DMS114 treated with DMSO at 0.1 percent for 48 hours (cell line): ENCODE data around the gene JPT2.

Source experiments
- DNase-seq: peaks from one replicate; lab custom pipeline; 2025; ENCODE audit not compliant: unreplicated experiment; lab: John Stamatoyannopoulos, UW

The JPT2 gene

DNA sequence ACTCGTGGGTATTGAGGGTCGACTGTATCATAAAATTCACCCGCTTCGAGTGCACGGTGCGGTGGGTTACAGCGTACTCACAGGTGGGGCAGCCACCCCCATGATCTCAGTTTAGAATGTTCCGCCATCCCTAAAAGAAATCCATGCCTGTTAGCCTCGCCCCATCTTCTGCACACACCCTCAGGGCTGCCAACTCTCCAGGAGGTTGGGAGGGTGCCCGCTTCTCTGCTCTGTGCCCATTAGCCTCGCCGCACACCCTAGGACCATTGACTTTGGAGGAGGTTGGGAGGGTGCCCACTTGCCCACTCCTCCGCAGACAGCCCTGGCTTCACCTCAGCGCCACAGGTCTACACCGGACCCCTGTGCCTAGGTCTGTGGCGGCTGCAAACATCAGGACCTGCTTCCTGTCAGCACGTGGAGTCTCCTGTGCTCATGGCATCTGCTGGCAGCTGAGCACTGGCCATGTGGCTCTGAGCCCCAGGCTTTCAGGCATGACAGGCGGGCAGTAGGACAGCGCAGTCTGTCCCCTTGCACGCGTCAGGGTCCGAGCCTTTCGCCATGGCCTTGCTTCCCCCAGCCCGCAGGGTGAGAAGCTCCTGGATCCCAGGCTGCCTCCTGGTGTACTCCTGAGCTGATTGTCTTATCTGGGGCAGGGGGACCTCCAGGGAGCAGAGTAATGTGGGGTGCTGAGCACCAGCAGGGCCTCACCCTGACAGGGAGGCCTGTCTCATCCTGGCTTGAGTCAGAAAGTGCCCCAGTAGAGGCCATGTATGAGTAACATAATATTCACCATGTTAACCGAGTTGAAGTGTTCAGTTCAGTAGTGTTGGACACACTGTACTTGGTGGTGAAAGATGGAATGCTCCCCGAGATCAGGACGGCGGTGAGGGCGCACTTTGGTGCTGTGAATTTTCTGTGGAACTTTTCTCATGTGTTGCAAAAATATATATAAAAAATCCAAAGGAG is 71.4 kb downstream of the JPT2 start:
- no peak for DNase-seq
